ENCODE data around the gene PLPP7. TPM values are rescaled to one million over a fixed set of nuclear protein-coding genes. Genes with fewer than 3 reads are reported as not detected.
"Not testable (repeated sequence)": the region's sequence is repeated elsewhere in the genome, so short reads cannot be mapped to it uniquely, and the experiment has no call there.

Gene PLPP7
- total RNA-seq (under 1 TPM; 0.51 to 0.59 TPM), polyA plus RNA-seq (under 1 TPM in 1 of 2 donors, not detected in 1; 0.18 TPM)

DNA sequence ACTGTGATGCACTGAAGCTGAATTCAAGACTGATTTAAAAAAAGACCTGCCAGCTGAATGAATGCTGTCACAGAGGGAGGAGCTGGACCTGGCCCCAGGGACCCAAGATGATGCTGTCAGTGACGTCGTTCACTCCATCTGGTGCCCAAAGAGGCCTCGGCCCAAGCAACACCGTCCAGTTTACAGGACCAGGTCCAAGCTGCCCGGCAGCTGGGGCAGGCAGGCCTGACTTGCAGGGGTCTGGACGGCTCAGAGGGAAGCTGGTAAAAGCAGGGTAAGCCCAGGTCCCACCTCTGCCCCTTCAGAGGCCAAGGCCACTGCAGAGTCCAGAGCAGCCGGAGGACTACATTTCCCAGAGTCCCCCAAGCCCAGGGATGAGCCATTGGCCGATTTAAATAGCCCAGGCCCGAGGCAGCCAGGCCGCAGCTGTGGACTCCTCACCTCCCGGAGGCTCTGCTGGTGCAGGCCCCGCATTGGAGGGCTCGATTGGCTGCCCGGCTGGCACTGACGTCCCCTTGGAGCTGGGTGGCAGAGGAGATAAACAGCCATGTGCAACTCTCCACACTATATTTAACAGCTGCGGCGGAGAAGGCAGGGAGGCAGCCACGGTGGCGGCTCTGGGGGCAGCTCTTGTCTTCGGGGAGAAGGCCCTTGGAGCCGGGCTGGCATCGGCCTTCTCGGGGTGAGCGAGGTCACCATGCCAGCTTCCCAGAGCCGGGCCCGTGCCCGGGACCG lies at the start of gene PLPP7:
Gene PLPP7 (plus strand): TSS at position 423 of the 735 bp plus-strand sequence. CDS start 275 bp downstream, at position 698.
- Histone ChIP-seq H3K4me1 (ENCODE audit: control insufficient read depth in 4 of 4, insufficient read depth in 4 of 4, low read length in 3 of 4) (no peaks in the 10 kb centered on the region), H3K4me3 (ENCODE audit: low read depth in 1 of 3, low read length in 3 of 3) (peak within 1 kb of the TSS in 1 of 3 donors; percentile 9), H3K27me3 (ENCODE audit: control insufficient read depth in 4 of 4, insufficient read depth in 4 of 4, low read length in 3 of 4) (no peaks in the 10 kb centered on the region), H3K9me3 (ENCODE audit: control insufficient read depth in 4 of 4, low read length in 3 of 4) (no peaks in the 10 kb centered on the region), H3K27ac (ENCODE audit: low read depth in 1 of 2, low read length in 2 of 2) (no peak within 1 kb of the TSS), H3K9ac (ENCODE audit: low read depth in 1 of 2, low read length in 2 of 2) (no peak within 1 kb of the TSS), H3K36me3 (ENCODE audit: control insufficient read depth in 4 of 4, insufficient read depth in 3 of 4, low read depth in 1 of 4, low read length in 3 of 4) (no peaks in the 10 kb centered on the region)
- WGBS = 66% methylated on average over 28 of the region's 28 CpGs
- DNase-seq (ENCODE audit: low spot score) = no peak
- TF ChIP-seq HNF4A (conservative IDR thresholded peaks at IDR 0.05) = no peak
- no peak for TF ChIP-seq REST (IDR thresholded peaks at IDR 0.05)
- no peak for TF ChIP-seq YY1 (IDR thresholded peaks at IDR 0.05)
- TF ChIP-seq, protein P1, sequence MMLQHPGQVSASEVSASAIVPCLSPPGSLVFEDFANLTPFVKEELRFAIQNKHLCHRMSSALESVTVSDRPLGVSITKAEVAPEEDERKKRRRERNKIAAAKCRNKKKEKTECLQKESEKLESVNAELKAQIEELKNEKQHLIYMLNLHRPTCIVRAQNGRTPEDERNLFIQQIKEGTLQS (IDR thresholded peaks at IDR 0.05) = no peak
- no peak for TF ChIP-seq HNF4G (IDR thresholded peaks at IDR 0.05)
- TF ChIP-seq RAD21 (IDR thresholded peaks at IDR 0.05) = no peak
- TF ChIP-seq FOXA2 (IDR thresholded peaks at IDR 0.05) = no peak
- no peak for TF ChIP-seq JUND (IDR thresholded peaks at IDR 0.05)
- no peak for TF ChIP-seq ZBTB33 (IDR thresholded peaks at IDR 0.05)

DNA sequence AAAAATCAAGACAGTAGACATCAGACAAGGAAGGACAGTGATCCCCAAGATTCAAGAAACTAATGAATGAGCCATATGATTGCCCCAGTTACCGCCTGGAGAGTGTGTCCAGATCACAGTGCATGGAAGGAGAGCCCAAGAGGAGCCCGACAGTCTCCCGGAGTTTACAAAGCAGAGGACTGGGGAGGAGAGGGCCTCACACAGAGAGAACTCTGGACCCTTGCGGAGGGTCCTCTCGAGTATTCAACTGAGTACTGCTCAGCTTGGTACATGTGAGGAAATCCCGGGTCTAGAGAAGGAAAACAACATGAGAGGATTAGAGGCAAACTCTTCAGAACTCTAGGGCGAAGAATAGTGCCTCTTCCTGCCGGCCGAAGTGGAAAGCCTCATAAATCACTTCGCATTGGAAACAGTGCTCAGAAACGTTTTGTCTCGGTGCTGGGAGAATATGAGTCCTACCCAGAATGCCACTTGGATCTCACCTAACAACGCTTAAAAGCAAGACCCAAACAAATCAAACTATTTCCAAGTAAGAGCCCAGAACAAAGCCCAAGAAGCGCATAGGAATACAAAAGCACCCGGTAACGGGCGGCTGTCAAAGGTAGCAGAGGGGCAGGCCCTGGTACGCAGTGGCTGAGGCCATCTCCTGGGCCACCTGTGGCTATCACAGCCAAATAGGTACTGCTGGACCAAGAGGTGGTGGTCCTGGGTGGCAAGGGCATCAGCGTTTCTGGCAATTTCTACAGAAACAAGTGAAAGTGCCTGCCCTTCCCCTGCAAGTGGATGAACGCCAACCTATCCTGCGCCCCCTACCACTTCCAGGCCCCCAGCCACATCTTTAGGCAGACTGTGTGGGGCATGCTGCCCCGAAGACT lies 49.2 kb upstream of the PLPP7 start:
- no peak for TF ChIP-seq NR2F2 (IDR thresholded peaks at IDR 0.05)
- no peak for TF ChIP-seq HNF4G (IDR thresholded peaks at IDR 0.05)
- TF ChIP-seq, protein P1 (IDR thresholded peaks at IDR 0.05) = no peak
- no peak for TF ChIP-seq ZBTB33 (IDR thresholded peaks at IDR 0.05)
- TF ChIP-seq, protein P2, sequence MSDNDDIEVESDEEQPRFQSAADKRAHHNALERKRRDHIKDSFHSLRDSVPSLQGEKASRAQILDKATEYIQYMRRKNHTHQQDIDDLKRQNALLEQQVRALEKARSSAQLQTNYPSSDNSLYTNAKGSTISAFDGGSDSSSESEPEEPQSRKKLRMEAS (IDR thresholded peaks at IDR 0.05) = no peak
- Histone ChIP-seq H3K27ac (ENCODE audit: low read depth in 1 of 2, low read length in 2 of 2) (no peak overlapping the region), H3K9me3 (ENCODE audit: control insufficient read depth in 4 of 4, low read length in 3 of 4) (peaks cover 0 to 5% (median 0%) of the 10 kb centered on the region in 4 donors)

GRCh38 chr9:131244331-131244730 lies 45.2 kb upstream of the PLPP7 start:
- not testable (repeated sequence) for H3K36me3 ChIP-seq (ENCODE audit: control insufficient read depth in 4 of 4, insufficient read depth in 3 of 4, low read depth in 1 of 4, low read length in 3 of 4); H3K9me3 ChIP-seq (ENCODE audit: control insufficient read depth in 4 of 4, low read length in 3 of 4); H3K4me1 ChIP-seq (ENCODE audit: control insufficient read depth in 4 of 4, insufficient read depth in 4 of 4, low read length in 3 of 4); H3K27ac ChIP-seq (ENCODE audit: low read depth in 1 of 2, low read length in 2 of 2); H3K9ac ChIP-seq (ENCODE audit: low read depth in 1 of 2, low read length in 2 of 2); H3K27me3 ChIP-seq (ENCODE audit: control insufficient read depth in 4 of 4, insufficient read depth in 4 of 4, low read length in 3 of 4); H3K4me3 ChIP-seq (ENCODE audit: low read depth in 1 of 3, low read length in 3 of 3); DNase-seq (ENCODE audit: low spot score)
- WGBS = 87% methylated on average over 5 of the region's 5 CpGs

More for the DNA sequence above, 49.2 kb upstream of the PLPP7 start:
- 79% methylated on average over 22 of the region's 22 CpGs for WGBS
- Histone ChIP-seq H3K4me3 (ENCODE audit: low read depth in 1 of 3, low read length in 3 of 3) (no peak overlapping the region), H3K4me1 (ENCODE audit: control insufficient read depth in 4 of 4, insufficient read depth in 4 of 4, low read length in 3 of 4) (peaks cover 0 to 7% (median 0%) of the 10 kb centered on the region in 4 donors), H3K27me3 (ENCODE audit: control insufficient read depth in 4 of 4, insufficient read depth in 4 of 4, low read length in 3 of 4) (no peaks in the 10 kb centered on the region), H3K36me3 (ENCODE audit: control insufficient read depth in 4 of 4, insufficient read depth in 3 of 4, low read depth in 1 of 4, low read length in 3 of 4) (peaks cover 0 to under 1% (median 0%) of the 10 kb centered on the region in 4 donors), H3K9ac (ENCODE audit: low read depth in 1 of 2, low read length in 2 of 2) (no peak overlapping the region)
- no peak for DNase-seq (ENCODE audit: low spot score)

Measured in liver (tissue), 9 donors.